IMR-90 (cell line): ENCODE measurements around the gene CEACAM21. TPM values are rescaled to one million over a fixed set of nuclear protein-coding genes. Genes with fewer than 3 reads are reported as not detected.

Experiments
- ATAC-seq: fragments of 200-7000 bp; cut with Tn5 transposase; 2 replicates; pipeline ENCODE4 v1.9.1; 2020; ENCODE audit warnings: low read depth, mild to moderate bottlenecking, moderate library complexity
- BruUV-seq: library from RNA; stranded (reverse); fragments of 400-500 nt; replicated peaks from 2 replicates; lab custom pipeline; 2021; lab: Mats Ljungman, UMichigan
- CTCF ChIA-PET: fragments of 300-600 bp; formaldehyde crosslinking; extraction: SDS; loops from one replicate; lab custom pipeline; 2021; ENCODE audit warnings: antibody characterized with exemption; lab: Yijun Ruan, JAX
- POLR2A ChIA-PET: fragments of 300-600 bp; sonication (Branson Sonifier 250); formaldehyde crosslinking; loops from one replicate; lab custom pipeline; 2022; ENCODE audit warnings: antibody characterized with exemption; ENCODE audit not compliant: unreplicated experiment; lab: Charles Lee
- DNase-seq: peaks from one replicate; pipeline ENCODE4 v3.0.0; 2013
- H2AFZ ChIP-seq: replicated peaks from 2 replicates; pipeline ENCODE3; 2013; ENCODE audit warnings: low read length, mild to moderate bottlenecking; ENCODE audit not compliant: poor library complexity
- H2AK5ac ChIP-seq: 2 replicates; pipeline ENCODE4 v1.6.1; 2013; ENCODE audit warnings: low read depth, low read length, inconsistent platforms
- H2AK9ac ChIP-seq: replicated peaks from 2 replicates; pipeline ENCODE3; 2013; ENCODE audit warnings: mild to moderate bottlenecking, low read depth, low read length, moderate library complexity; ENCODE audit not compliant: poor library complexity
- H2BK120ac ChIP-seq: 2 replicates; pipeline ENCODE4 v1.6.1; 2013; ENCODE audit warnings: low read depth, low read length, inconsistent platforms
- H2BK15ac ChIP-seq: 3 replicates; pipeline ENCODE4 v1.6.1; 2013; ENCODE audit warnings: low read depth, low read length, inconsistent platforms
- H2BK20ac ChIP-seq: 2 replicates; pipeline ENCODE4 v1.6.1; 2013; ENCODE audit warnings: low read depth, mild to moderate bottlenecking, inconsistent platforms, low read length, moderate library complexity
- H2BK5ac ChIP-seq: 2 replicates; pipeline ENCODE4 v1.6.1; 2013; ENCODE audit warnings: mild to moderate bottlenecking, low read depth, low read length, inconsistent platforms; ENCODE audit not compliant: poor library complexity, severe bottlenecking
- H3K14ac ChIP-seq: replicated peaks from 2 replicates; pipeline ENCODE4 v1.6.1; 2013; ENCODE audit warnings: low read depth, low read length, inconsistent platforms
- H3K18ac ChIP-seq: 2 replicates; pipeline ENCODE4 v1.6.1; 2013; ENCODE audit warnings: low read depth, low read length, control low read depth
- H3K23ac ChIP-seq: 2 replicates; pipeline ENCODE4 v1.6.1; 2013; ENCODE audit warnings: low read depth, low read length, inconsistent platforms
- H3K27ac ChIP-seq: 2 replicates; pipeline ENCODE4 v1.5.1; 2013; ENCODE audit warnings: mild to moderate bottlenecking, control low read depth, low read length; ENCODE audit not compliant: insufficient read depth
- H3K27me3 ChIP-seq: 2 replicates; pipeline ENCODE4 v1.6.1; 2013; ENCODE audit warnings: low read length; ENCODE audit not compliant: control insufficient read depth, insufficient read depth
- H3K36me3 ChIP-seq: 2 replicates; pipeline ENCODE4 v1.6.1; 2013; ENCODE audit warnings: low read length, mixed read lengths; ENCODE audit not compliant: control insufficient read depth, insufficient read depth
- H3K4ac ChIP-seq: 2 replicates; pipeline ENCODE4 v1.6.1; 2013; ENCODE audit warnings: low read depth, low read length, inconsistent platforms
- H3K4me1 ChIP-seq: 2 replicates; pipeline ENCODE4 v1.6.1; 2013; ENCODE audit warnings: low read length, mixed read lengths; ENCODE audit not compliant: control insufficient read depth, insufficient read depth
- H3K4me2 ChIP-seq: 2 replicates; pipeline ENCODE4 v1.6.1; 2013; ENCODE audit warnings: low read depth, mild to moderate bottlenecking, control low read depth, low read length, moderate library complexity
- H3K4me3 ChIP-seq: 2 replicates; pipeline ENCODE4 v1.5.1; 2013; ENCODE audit warnings: low read depth, mild to moderate bottlenecking, control low read depth, low read length, moderate library complexity; ENCODE audit not compliant: insufficient read depth
- H3K56ac ChIP-seq: 2 replicates; pipeline ENCODE4 v1.6.1; 2013; ENCODE audit warnings: low read length, inconsistent platforms; ENCODE audit not compliant: insufficient read depth; ENCODE audit errors: extremely low read depth
- H3K79me1 ChIP-seq, 2 experiments: 2 replicates each; pipeline ENCODE4 v1.6.1; 2013; ENCODE audit warnings: low read length in 2 of 2, inconsistent platforms in 1 of 2, low read depth in 1 of 2
- H3K9ac ChIP-seq: 2 replicates; pipeline ENCODE4 v1.6.1; 2013; ENCODE audit warnings: low read depth, low read length, control low read depth
- H3K9me1 ChIP-seq: 2 replicates; pipeline ENCODE4 v1.6.1; 2013; ENCODE audit warnings: low read length, inconsistent platforms; ENCODE audit not compliant: insufficient read depth
- H3K9me3 ChIP-seq: 2 replicates; pipeline ENCODE4 v1.6.1; 2013; ENCODE audit warnings: low read length; ENCODE audit not compliant: control insufficient read depth, insufficient read depth
- H4K20me1 ChIP-seq: 2 replicates; pipeline ENCODE4 v1.6.1; 2013; ENCODE audit warnings: low read length, inconsistent platforms; ENCODE audit not compliant: insufficient read depth
- H4K5ac ChIP-seq: 2 replicates; pipeline ENCODE4 v1.6.1; 2013; ENCODE audit warnings: mild to moderate bottlenecking, low read depth, low read length, control low read depth
- H4K8ac ChIP-seq, 2 experiments: 2 replicates each; pipeline ENCODE4 v1.6.1; 2013; ENCODE audit warnings: low read depth in 2 of 2, low read length in 2 of 2, control low read depth in 1 of 2, inconsistent platforms in 1 of 2
- H4K91ac ChIP-seq: 2 replicates; pipeline ENCODE4 v1.6.1; 2013; ENCODE audit warnings: low read depth, low read length, inconsistent platforms; ENCODE audit not compliant: insufficient read depth
- BHLHE40 ChIP-seq: fragments of 150-350 bp; IDR thresholded peaks from 2 replicates; pipeline ENCODE4 v1.6.1; 2016; ENCODE audit warnings: mild to moderate bottlenecking, low read depth, low read length
- CEBPB ChIP-seq: IDR thresholded peaks from 2 replicates; pipeline ENCODE4 v1.6.1; 2012; ENCODE audit warnings: low read depth, low read length, improper control_type of control experiment
- CHD1 ChIP-seq: IDR thresholded peaks from 2 replicates; pipeline ENCODE4 v1.6.1; 2012; ENCODE audit warnings: low read depth, low read length, improper control_type of control experiment
- FOS ChIP-seq: fragments of 150-350 bp; IDR thresholded peaks from 2 replicates; pipeline ENCODE4 v1.6.1; 2016; ENCODE audit warnings: low read depth, low read length
- MAFK ChIP-seq: IDR thresholded peaks from 2 replicates; pipeline ENCODE4 v1.6.1; 2012; ENCODE audit warnings: low read depth, low read length, improper control_type of control experiment
- MAZ ChIP-seq: IDR thresholded peaks from 2 replicates; pipeline ENCODE4 v1.6.1; 2012; ENCODE audit warnings: low read depth, mild to moderate bottlenecking, low read length, improper control_type of control experiment, moderate library complexity, borderline replicate concordance
- MXI1 ChIP-seq: IDR thresholded peaks from 2 replicates; pipeline ENCODE4 v1.6.1; 2012; ENCODE audit warnings: low read depth, mild to moderate bottlenecking, low read length, moderate library complexity, borderline replicate concordance
- NFE2L2 ChIP-seq: fragments of 150-350 bp; IDR thresholded peaks from 2 replicates; pipeline ENCODE4 v1.6.1; 2016; ENCODE audit warnings: low read depth, mild to moderate bottlenecking, low read length
- POLR2A ChIP-seq: IDR thresholded peaks from 2 replicates; pipeline ENCODE4 v1.6.1; 2012; ENCODE audit warnings: mild to moderate bottlenecking, low read depth, low read length
- RAD21 ChIP-seq: IDR thresholded peaks from 2 replicates; pipeline ENCODE4 v1.6.1; 2012; ENCODE audit warnings: low read length, improper control_type of control experiment
- RCOR1 ChIP-seq: IDR thresholded peaks from 2 replicates; pipeline ENCODE4 v1.6.1; 2012; ENCODE audit warnings: mild to moderate bottlenecking, low read length, improper control_type of control experiment; ENCODE audit not compliant: insufficient replicate concordance
- RFX5 ChIP-seq: IDR thresholded peaks from 2 replicates; pipeline ENCODE4 v1.8.0; 2012; ENCODE audit warnings: low read depth, mild to moderate bottlenecking, low read length, moderate library complexity
- SMC3 ChIP-seq: fragments of 150-350 bp; IDR thresholded peaks from 2 replicates; pipeline ENCODE4 v1.6.1; 2016; ENCODE audit warnings: low read depth, mild to moderate bottlenecking, antibody characterized with exemption, low read length, moderate library complexity
- WGBS, 2 experiments: methylation state at CpG; one replicate each; pipeline versions ENCODE4 v1.1.5 to v1.1.7; 2013; ENCODE audit warnings: missing lambda C conversion rate in 2 of 2; ENCODE audit not compliant: insufficient read length in 1 of 2; ENCODE audit errors: extremely low coverage in 2 of 2; 5-methylcytosine and 5-hydroxymethylcytosine counted together
- dilution Hi-C: fragments of 300-500 bp; cut with HindIII; formaldehyde crosslinking; loops from one replicate; pipeline ENCODE4 v1.14.3; 2018; ENCODE audit warnings: low sequenced_read_pairs; ENCODE audit not compliant: unreplicated experiment
- in situ Hi-C: fragments of 300-500 bp; cut with MboI; formaldehyde crosslinking; loops from 3 replicates; pipeline ENCODE4 v1.14.3; 2019; ENCODE audit warnings: low sequenced_read_pairs, inconsistent platforms, mixed read lengths
- intact Hi-C: fragments of 100-400 bp; cut with micrococcal nuclease; formaldehyde crosslinking; loops from 2 replicates; pipeline ENCODE4 v1.10.0; 2022
- polyA plus RNA-seq, 3 experiments: library from polyadenylated mRNA; depleted of rRNA; stranded (reverse); fragments of >200 nt; gene quantifications; 2 replicates each; pipeline ENCODE4 v1.2.3, GENCODE V29; 2012; ENCODE audit warnings: low replicate concordance in 1 of 3
- total RNA-seq: library from RNA; depleted of rRNA; stranded (reverse); fragments of >200 nt; gene quantifications from 2 replicates; pipeline ENCODE4 v1.2.3, GENCODE V29; 2012
- TF ChIP-seq, protein P1 (sequence below): fragments of 150-350 bp; IDR thresholded peaks from 2 replicates; pipeline ENCODE4 v1.6.1; 2016; ENCODE audit warnings: low read depth, mild to moderate bottlenecking, low read length, moderate library complexity, borderline replicate concordance
- TF ChIP-seq, protein P2 (sequence below): conservative IDR thresholded peaks from 2 replicates; pipeline ENCODE4 v1.5.1; 2012; ENCODE audit warnings: mild to moderate bottlenecking, low read depth, low read length, improper control_type of control experiment
- TF ChIP-seq, protein P3 (sequence below): fragments of 150-350 bp; IDR thresholded peaks from 2 replicates; pipeline ENCODE4 v1.6.1; 2017; ENCODE audit warnings: mild to moderate bottlenecking, antibody characterized with exemption, low read length, low read depth

The CEACAM21 gene
- total and polyA plus RNA-seq, 2 of the 4 experiments (the other 2 are of a cell fraction) = not detected

DNA sequence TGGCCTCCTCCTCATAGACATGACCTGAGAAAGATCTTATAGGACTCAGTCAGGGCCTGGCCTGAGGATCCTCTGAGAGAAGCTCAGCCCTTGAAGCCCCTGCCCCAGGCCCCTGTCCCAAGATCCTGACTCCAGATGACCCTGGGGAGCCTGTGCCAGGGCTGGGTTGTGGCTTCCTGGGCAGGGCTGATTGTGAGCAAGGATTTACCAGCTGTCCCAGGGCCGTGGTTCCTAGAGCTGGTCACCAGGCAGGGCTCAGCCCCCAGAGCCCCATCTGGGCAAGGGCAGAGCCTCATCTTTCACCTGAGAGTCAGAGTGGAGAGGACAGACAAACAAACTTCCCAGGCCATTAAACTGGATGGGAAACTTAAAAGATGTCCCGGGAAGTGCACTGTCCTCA is 1.9 kb downstream of the CEACAM21 start:
- no peaks in the 10 kb centered on the region for H4K20me1 ChIP-seq
- H3K23ac ChIP-seq = no peak overlapping the region
- H3K4me3 ChIP-seq = no peak overlapping the region
- no peak overlapping the region for H2AK9ac ChIP-seq
- H3K9ac ChIP-seq = no peak overlapping the region
- DNase-seq (no peak), ATAC-seq (no peak)
- no peaks in the 10 kb centered on the region for H3K36me3 ChIP-seq
- H3K27ac ChIP-seq = no peak overlapping the region
- in situ Hi-C loops = no loop called here
- H3K9me1 ChIP-seq = no peaks in the 10 kb centered on the region
- H3K79me1 ChIP-seq = no peaks in the 10 kb centered on the region
- ChIA-PET CTCF (interaction anchor here (1.6 kb wide), 1 partner anchor 14 kb away, joined by 4 read pairs; no protein-coding TSS in a partner anchor), POLR2A (no interaction called here)
- no peak overlapping the region for H3K4ac ChIP-seq
- no peak overlapping the region for H2BK20ac ChIP-seq
- no peaks in the 10 kb centered on the region for H3K4me1 ChIP-seq
- no peak overlapping the region for H2AFZ ChIP-seq
- H3K9me3 ChIP-seq = no peaks in the 10 kb centered on the region
- H4K91ac ChIP-seq = no peak overlapping the region
- no peak overlapping the region for H4K8ac ChIP-seq
- dilution Hi-C loops = no loop called here
- H3K4me2 ChIP-seq = no peak overlapping the region
- H2BK5ac ChIP-seq = no peak overlapping the region
- H4K5ac ChIP-seq = no peak overlapping the region
- H3K18ac ChIP-seq = no peak overlapping the region
- no TSS peak for BruUV-seq
- no peak overlapping the region for H2AK5ac ChIP-seq
- H2BK15ac ChIP-seq = no peak overlapping the region
- H3K56ac ChIP-seq = no peak overlapping the region
- H3K14ac ChIP-seq = no peak overlapping the region
- no peak for TF ChIP-seq SMC3
- TF ChIP-seq, protein P1, sequence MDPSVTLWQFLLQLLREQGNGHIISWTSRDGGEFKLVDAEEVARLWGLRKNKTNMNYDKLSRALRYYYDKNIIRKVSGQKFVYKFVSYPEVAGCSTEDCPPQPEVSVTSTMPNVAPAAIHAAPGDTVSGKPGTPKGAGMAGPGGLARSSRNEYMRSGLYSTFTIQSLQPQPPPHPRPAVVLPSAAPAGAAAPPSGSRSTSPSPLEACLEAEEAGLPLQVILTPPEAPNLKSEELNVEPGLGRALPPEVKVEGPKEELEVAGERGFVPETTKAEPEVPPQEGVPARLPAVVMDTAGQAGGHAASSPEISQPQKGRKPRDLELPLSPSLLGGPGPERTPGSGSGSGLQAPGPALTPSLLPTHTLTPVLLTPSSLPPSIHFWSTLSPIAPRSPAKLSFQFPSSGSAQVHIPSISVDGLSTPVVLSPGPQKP = no peak
- TF ChIP-seq CHD1 = no peak
- no peak for TF ChIP-seq MXI1
- TF ChIP-seq, protein P2, sequence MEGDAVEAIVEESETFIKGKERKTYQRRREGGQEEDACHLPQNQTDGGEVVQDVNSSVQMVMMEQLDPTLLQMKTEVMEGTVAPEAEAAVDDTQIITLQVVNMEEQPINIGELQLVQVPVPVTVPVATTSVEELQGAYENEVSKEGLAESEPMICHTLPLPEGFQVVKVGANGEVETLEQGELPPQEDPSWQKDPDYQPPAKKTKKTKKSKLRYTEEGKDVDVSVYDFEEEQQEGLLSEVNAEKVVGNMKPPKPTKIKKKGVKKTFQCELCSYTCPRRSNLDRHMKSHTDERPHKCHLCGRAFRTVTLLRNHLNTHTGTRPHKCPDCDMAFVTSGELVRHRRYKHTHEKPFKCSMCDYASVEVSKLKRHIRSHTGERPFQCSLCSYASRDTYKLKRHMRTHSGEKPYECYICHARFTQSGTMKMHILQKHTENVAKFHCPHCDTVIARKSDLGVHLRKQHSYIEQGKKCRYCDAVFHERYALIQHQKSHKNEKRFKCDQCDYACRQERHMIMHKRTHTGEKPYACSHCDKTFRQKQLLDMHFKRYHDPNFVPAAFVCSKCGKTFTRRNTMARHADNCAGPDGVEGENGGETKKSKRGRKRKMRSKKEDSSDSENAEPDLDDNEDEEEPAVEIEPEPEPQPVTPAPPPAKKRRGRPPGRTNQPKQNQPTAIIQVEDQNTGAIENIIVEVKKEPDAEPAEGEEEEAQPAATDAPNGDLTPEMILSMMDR = no peak
- TF ChIP-seq RCOR1 = no peak
- TF ChIP-seq FOS = no peak
- no peak for TF ChIP-seq MAZ
- no peak for TF ChIP-seq CEBPB
- TF ChIP-seq, protein P3, sequence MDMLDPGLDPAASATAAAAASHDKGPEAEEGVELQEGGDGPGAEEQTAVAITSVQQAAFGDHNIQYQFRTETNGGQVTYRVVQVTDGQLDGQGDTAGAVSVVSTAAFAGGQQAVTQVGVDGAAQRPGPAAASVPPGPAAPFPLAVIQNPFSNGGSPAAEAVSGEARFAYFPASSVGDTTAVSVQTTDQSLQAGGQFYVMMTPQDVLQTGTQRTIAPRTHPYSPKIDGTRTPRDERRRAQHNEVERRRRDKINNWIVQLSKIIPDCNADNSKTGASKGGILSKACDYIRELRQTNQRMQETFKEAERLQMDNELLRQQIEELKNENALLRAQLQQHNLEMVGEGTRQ = no peak
- no peak for TF ChIP-seq MAFK
- TF ChIP-seq RFX5 = no peak
- TF ChIP-seq RAD21 = no peak
- no peak for TF ChIP-seq NFE2L2
- no peak for TF ChIP-seq BHLHE40
- TF ChIP-seq POLR2A = no peak
- intact Hi-C loops = no loop called here
- no CpG with 5 or more reads among the region's 2 CpGs for WGBS, 2 experiments
- H3K27me3 ChIP-seq = no peaks in the 10 kb centered on the region; the same call in 1 of the 2 replicates
- H2BK120ac ChIP-seq = no peak overlapping the region
